Keratinocyte (primary cell): ENCODE measurements around the gene DEXI.

ENCODE experiments used
- CTCF ChIP-seq, 3 experiments: IDR thresholded peaks in 1 of 3; conservative IDR thresholded peaks in 1 of 3; optimal IDR thresholded peaks in 1 of 3; 2 replicates in 2 of 3; 3 replicates in 1 of 3; pipeline versions ENCODE3 to v1.5.1; 2011; ENCODE audit warnings: low read length in 3 of 3, mild to moderate bottlenecking in 3 of 3, moderate library complexity in 2 of 3, control low read depth in 1 of 3, inconsistent platforms in 1 of 3; ENCODE audit not compliant: insufficient read depth in 2 of 3; ENCODE audit errors: extremely low read depth in 1 of 3
- EZH2 ChIP-seq: IDR thresholded peaks from one replicate; pipeline ENCODE4 v1.6.1; 2012; ENCODE audit warnings: inconsistent platforms, mild to moderate bottlenecking, low read length, moderate library complexity

- TF ChIP-seq CTCF (optimal IDR thresholded peaks at IDR 0.05 in 1 of 3, IDR thresholded peaks at IDR 0.05 in 1 of 3, conservative IDR thresholded peaks at IDR 0.05 in 1 of 3; ENCODE audit: extremely low read depth in 1 of 3, insufficient read depth in 2 of 3, low read length in 3 of 3) (no peak), EZH2 (no peak)
Observed at GRCh38 chr16:10933865-10934264, 8.4 kb downstream of the DEXI start.
